GM23338 (cell line): ENCODE data around the gene NCF1. TPM values are rescaled to one million over a fixed set of nuclear protein-coding genes. Genes with fewer than 3 reads are reported as not detected.
"Not testable (repeated sequence)": the region's sequence is repeated elsewhere in the genome, so short reads cannot be mapped to it uniquely, and the experiment has no call there.

Source experiments
- ATAC-seq: fragments of 200-7000 bp; cut with Tn5 transposase; 3 replicates; pipeline ENCODE4 v1.9.1; 2020
- DNase-seq: peaks from one replicate; pipeline ENCODE4 v3.0.0-alpha.2; 2015; ENCODE audit warnings: low spot score
- H2AFZ ChIP-seq: fragments of 200-600 bp; sonication (generic); 2 replicates; pipeline ENCODE4 v1.8.0; 2016; ENCODE audit warnings: antibody characterized with exemption, mild to moderate bottlenecking, moderate library complexity
- H3F3A ChIP-seq: fragments of 200-600 bp; sonication (generic); replicated peaks from 2 replicates; pipeline ENCODE4 v1.8.0; 2017; ENCODE audit warnings: antibody characterized with exemption, mixed run types, low read depth
- H3K27ac ChIP-seq: fragments of 200-600 bp; sonication (generic); 2 replicates; pipeline ENCODE4 v1.6.1; 2016; ENCODE audit warnings: low read depth
- H3K27me3 ChIP-seq: fragments of 200-600 bp; sonication (generic); 2 replicates; pipeline ENCODE4 v1.8.0; 2016; ENCODE audit warnings: mild to moderate bottlenecking, mixed run types, moderate library complexity; ENCODE audit not compliant: insufficient read depth
- H3K36me3 ChIP-seq: fragments of 200-600 bp; sonication (generic); 2 replicates; pipeline ENCODE4 v1.8.0; 2016; ENCODE audit warnings: mild to moderate bottlenecking; ENCODE audit not compliant: insufficient read depth
- H3K4me1 ChIP-seq: fragments of 200-600 bp; sonication (generic); 2 replicates; pipeline ENCODE4 v1.8.0; 2016; ENCODE audit warnings: mild to moderate bottlenecking, moderate library complexity; ENCODE audit not compliant: insufficient read depth
- H3K4me2 ChIP-seq: fragments of 200-600 bp; sonication (generic); 2 replicates; pipeline ENCODE4 v1.7.1; 2017; ENCODE audit warnings: mixed run types
- H3K4me3 ChIP-seq: fragments of 200-600 bp; sonication (generic); 2 replicates; pipeline ENCODE4 v1.6.1; 2016; ENCODE audit warnings: mixed run types
- H3K79me2 ChIP-seq: fragments of 200-600 bp; sonication (generic); replicated peaks from 2 replicates; pipeline ENCODE4 v1.8.0; 2017; ENCODE audit warnings: mild to moderate bottlenecking; ENCODE audit not compliant: insufficient read depth
- H3K9me2 ChIP-seq: fragments of 200-600 bp; sonication (generic); 2 replicates; pipeline ENCODE4 v1.8.0; 2017; ENCODE audit not compliant: insufficient read depth
- H4K20me1 ChIP-seq: fragments of 200-600 bp; sonication (generic); replicated peaks from 2 replicates; pipeline ENCODE4 v1.8.0; 2017; ENCODE audit warnings: mild to moderate bottlenecking; ENCODE audit not compliant: insufficient read depth
- H3K27ac Mint-ChIP-seq: 2 replicates; pipeline ENCODE4 v1.8.0; 2020; ENCODE audit warnings: inconsistent platforms, mild to moderate bottlenecking, moderate library complexity, mixed read lengths
- H3K27me3 Mint-ChIP-seq: 3 replicates; pipeline ENCODE4 v1.8.0; 2022; ENCODE audit warnings: low read depth, mild to moderate bottlenecking, moderate library complexity, mixed read lengths, inconsistent platforms; ENCODE audit not compliant: insufficient read depth, poor library complexity
- H3K36me3 Mint-ChIP-seq: 3 replicates; pipeline ENCODE4 v1.8.0; 2021; ENCODE audit warnings: low read depth, mild to moderate bottlenecking, inconsistent platforms, moderate library complexity, mixed read lengths
- H3K4me1 Mint-ChIP-seq: 3 replicates; pipeline ENCODE4 v1.8.0; 2020; ENCODE audit warnings: mild to moderate bottlenecking, inconsistent platforms, mixed read lengths
- H3K4me3 Mint-ChIP-seq: 3 replicates; pipeline ENCODE4 v1.8.0; 2021; ENCODE audit warnings: moderate library complexity, mild to moderate bottlenecking, inconsistent platforms, mixed read lengths
- H3K9me3 Mint-ChIP-seq: 3 replicates; pipeline ENCODE4 v1.8.0; 2020; ENCODE audit warnings: moderate library complexity, mild to moderate bottlenecking, inconsistent platforms, mixed read lengths
- CREB1 ChIP-seq: fragments of 250-450 bp; sonication (Bioruptor Pico); IDR thresholded peaks from 2 replicates; pipeline ENCODE4 v1.5.0; 2020; ENCODE audit warnings: low read depth, mild to moderate bottlenecking, moderate library complexity
- EZH2 ChIP-seq: fragments of 200-600 bp; sonication (generic); IDR thresholded peaks from one replicate; pipeline ENCODE4 v1.8.0; 2017; ENCODE audit warnings: antibody characterized with exemption, mild to moderate bottlenecking, low read depth; ENCODE audit not compliant: unreplicated experiment
- JUNB ChIP-seq: IDR thresholded peaks from one replicate; pipeline ENCODE4 v1.6.1; 2016; ENCODE audit warnings: antibody characterized with exemption; ENCODE audit not compliant: unreplicated experiment
- NANOG ChIP-seq: IDR thresholded peaks from 2 replicates; pipeline ENCODE4 v1.6.1; 2016; ENCODE audit warnings: antibody characterized with exemption, borderline replicate concordance
- REST ChIP-seq: IDR thresholded peaks from one replicate; pipeline ENCODE4 v1.6.1; 2018; ENCODE audit warnings: antibody characterized with exemption; ENCODE audit not compliant: unreplicated experiment
- ZNF114 ChIP-seq: fragments of 250-450 bp; sonication (Bioruptor Pico); IDR thresholded peaks from 2 replicates; pipeline ENCODE4 v1.5.0; 2020; ENCODE audit warnings: mild to moderate bottlenecking, moderate library complexity
- ZNF462 ChIP-seq: fragments of 250-450 bp; sonication (Bioruptor Pico); IDR thresholded peaks from 2 replicates; pipeline ENCODE4 v1.5.0; 2020; ENCODE audit warnings: mild to moderate bottlenecking, moderate library complexity
- long read RNA-seq: library from polyadenylated mRNA; unstranded; transcript quantifications from one replicate; pipeline ENCODE4 v2.0.0, GENCODE V29; 2020; ENCODE audit not compliant: unreplicated experiment
- polyA plus RNA-seq: library from polyadenylated mRNA; unstranded; fragments of >200 nt; fragmentation: Nextera tagmentation; extraction: Ambion mirVana; gene quantifications from 2 replicates; pipeline ENCODE4 v1.2.1, GENCODE V29; 2016
- total RNA-seq: library from RNA; depleted of rRNA; stranded (reverse); fragments of >200 nt; shearing (Covaris generic); gene quantifications from 2 replicates; pipeline ENCODE4 v1.2.3, GENCODE V29; 2014; rRNA removed
- TF ChIP-seq, protein P1 (sequence below), 2 experiments: fragments of 200-600 bp in 1 of 2; sonication (generic) in 1 of 2; conservative IDR thresholded peaks; 2 replicates each; pipeline versions ENCODE4 v1.5.1 to v1.6.1; 2016 to 2017; ENCODE audit warnings: antibody characterized with exemption in 2 of 2, low read depth in 2 of 2, mild to moderate bottlenecking in 2 of 2, moderate library complexity in 1 of 2

NCF1 gene
- total RNA-seq (0.49 and 1.0 TPM in 2 replicates), polyA plus RNA-seq (1.4 and 3.1 TPM in 2 replicates)
- long read RNA-seq: 0 reads

- H3K27me3 ChIP-seq, ATAC-seq, H3K4me3 ChIP-seq, H2AFZ ChIP-seq, H3K9me2 ChIP-seq, H3K27me3 Mint-ChIP-seq, H3F3A ChIP-seq, H3K79me2 ChIP-seq, H3K4me1 Mint-ChIP-seq, DNase-seq, H3K9me3 Mint-ChIP-seq, H3K4me1 ChIP-seq, H3K27ac ChIP-seq, H3K36me3 ChIP-seq, H3K4me3 Mint-ChIP-seq, H3K4me2 ChIP-seq, H3K27ac Mint-ChIP-seq, H4K20me1 ChIP-seq, H3K36me3 Mint-ChIP-seq: not testable (repeated sequence)
Measured at GRCh38 chr7:74773760-74774750, at the start of gene NCF1. Gene NCF1, plus strand, starts transcription at chr7:74774011. Its CDS starts 21 bp downstream, at chr7:74774032.

DNA sequence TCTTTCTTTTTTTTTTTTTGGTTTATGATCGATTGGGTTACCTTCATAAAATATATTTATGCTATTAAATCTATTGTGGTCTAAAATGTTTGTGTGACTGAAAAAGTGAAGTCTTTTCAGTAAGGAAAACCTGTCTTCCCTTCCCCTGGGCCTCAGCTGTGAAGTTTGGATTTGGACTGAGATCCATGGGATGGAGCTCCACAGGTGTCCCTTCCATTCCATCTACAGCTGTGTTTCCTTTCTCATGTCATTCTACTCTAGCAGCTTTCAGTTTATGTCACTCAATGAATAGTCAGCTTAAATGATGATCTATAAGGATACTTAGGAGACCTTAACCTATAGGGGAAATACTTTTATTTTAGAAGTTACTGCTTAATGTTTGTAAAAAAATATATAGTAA is 48.0 kb upstream of the NCF1 start:
- Mint-ChIP-seq H3K27me3 (peaks cover 6% of the 10 kb centered on the region), H3K27ac (no peak overlapping the region), H3K4me1 (no peaks in the 10 kb centered on the region), H3K4me3 (no peak overlapping the region), H3K36me3 (peaks cover 25% of the 10 kb centered on the region), H3K9me3 (no peaks in the 10 kb centered on the region)
- Histone ChIP-seq H3K9me2 (no peaks in the 10 kb centered on the region), H3K36me3 (peaks cover 5% of the 10 kb centered on the region; the same call in 1 of the 2 replicates), H3K27ac (no peak overlapping the region), H3K4me3 (no peak overlapping the region), H3K27me3 (no peaks in the 10 kb centered on the region), H3K4me2 (no peak overlapping the region), H3K79me2 (peaks cover 13% of the 10 kb centered on the region), H3K4me1 (no peaks in the 10 kb centered on the region), H2AFZ (no peak overlapping the region), H3F3A (no peaks in the 10 kb centered on the region; the same call in 1 of the 2 replicates), H4K20me1 (no peaks in the 10 kb centered on the region; the same call in 1 of the 2 replicates)
- ATAC-seq (no peak), DNase-seq (no peak)
- TF ChIP-seq CREB1 (CRISPR knock-in tag) (no peak), JUNB (no peak), REST (no peak), EZH2 (no peak), ZNF462 (CRISPR knock-in tag) (no peak), ZNF114 (no peak), NANOG (no peak)
- TF ChIP-seq, protein P1, sequence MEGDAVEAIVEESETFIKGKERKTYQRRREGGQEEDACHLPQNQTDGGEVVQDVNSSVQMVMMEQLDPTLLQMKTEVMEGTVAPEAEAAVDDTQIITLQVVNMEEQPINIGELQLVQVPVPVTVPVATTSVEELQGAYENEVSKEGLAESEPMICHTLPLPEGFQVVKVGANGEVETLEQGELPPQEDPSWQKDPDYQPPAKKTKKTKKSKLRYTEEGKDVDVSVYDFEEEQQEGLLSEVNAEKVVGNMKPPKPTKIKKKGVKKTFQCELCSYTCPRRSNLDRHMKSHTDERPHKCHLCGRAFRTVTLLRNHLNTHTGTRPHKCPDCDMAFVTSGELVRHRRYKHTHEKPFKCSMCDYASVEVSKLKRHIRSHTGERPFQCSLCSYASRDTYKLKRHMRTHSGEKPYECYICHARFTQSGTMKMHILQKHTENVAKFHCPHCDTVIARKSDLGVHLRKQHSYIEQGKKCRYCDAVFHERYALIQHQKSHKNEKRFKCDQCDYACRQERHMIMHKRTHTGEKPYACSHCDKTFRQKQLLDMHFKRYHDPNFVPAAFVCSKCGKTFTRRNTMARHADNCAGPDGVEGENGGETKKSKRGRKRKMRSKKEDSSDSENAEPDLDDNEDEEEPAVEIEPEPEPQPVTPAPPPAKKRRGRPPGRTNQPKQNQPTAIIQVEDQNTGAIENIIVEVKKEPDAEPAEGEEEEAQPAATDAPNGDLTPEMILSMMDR (conservative IDR thresholded peaks at IDR 0.05; ENCODE audit: low read depth in 2 of 2): no peak
